CD14-positive monocyte (primary cell): Measurements from ENCODE around the gene RECQL5. TPM values are rescaled to one million over a fixed set of nuclear protein-coding genes. Genes with fewer than 3 reads are reported as not detected.

ENCODE experiments used
- DNase-seq, 3 donors: peaks; one replicate each; pipeline ENCODE4 v3.0.0-alpha.2; 2011 to 2022
- H2AFZ ChIP-seq: 2 replicates; pipeline ENCODE4 v1.6.0; 2012; ENCODE audit warnings: mild to moderate bottlenecking, low read depth, low read length, inconsistent platforms; ENCODE audit not compliant: insufficient read depth, poor library complexity, severe bottlenecking
- H3K27ac ChIP-seq, 2 donors: 1 replicate in 1 of 2; 2 replicates in 1 of 2; pipeline ENCODE4 v1.5.1; 2012 to 2013; ENCODE audit warnings: low read length in 2 of 2, control low read depth in 1 of 2, inconsistent platforms in 1 of 2, low read depth in 1 of 2, mild to moderate bottlenecking in 1 of 2
- H3K27me3 ChIP-seq, 2 donors: one replicate each; pipeline versions ENCODE4 v1.6.0 to v1.6.1; 2011 to 2013; ENCODE audit warnings: low read length in 2 of 2; ENCODE audit not compliant: control insufficient read depth in 2 of 2, insufficient read depth in 2 of 2
- H3K36me3 ChIP-seq, 2 donors: replicated peaks in 1 of 2; 1 replicate in 1 of 2; 2 replicates in 1 of 2; pipeline versions ENCODE4 v1.5.1 to v1.6.1; 2012 to 2013; ENCODE audit warnings: low read length in 2 of 2, control low read depth in 1 of 2, inconsistent platforms in 1 of 2, mild to moderate bottlenecking in 1 of 2; ENCODE audit not compliant: insufficient read depth in 2 of 2, control insufficient read depth in 1 of 2
- H3K4me1 ChIP-seq, 2 donors: 1 replicate in 1 of 2; 2 replicates in 1 of 2; pipeline versions ENCODE4 v1.5.1 to v1.6.1; 2012 to 2013; ENCODE audit warnings: low read length in 2 of 2, control low read depth in 1 of 2, inconsistent platforms in 1 of 2, mild to moderate bottlenecking in 1 of 2, moderate library complexity in 1 of 2; ENCODE audit not compliant: insufficient read depth in 2 of 2, control insufficient read depth in 1 of 2
- H3K4me2 ChIP-seq: replicated peaks from 2 replicates; pipeline ENCODE3; 2012; ENCODE audit warnings: low read length, moderate library complexity, mild to moderate bottlenecking; ENCODE audit not compliant: poor library complexity, severe bottlenecking; ENCODE audit errors: extremely low read depth
- H3K4me3 ChIP-seq, 3 experiments: fragments of 200-600 bp in 1 of 3; sonication (generic) in 1 of 3; replicated peaks in 1 of 3; 1 replicate in 2 of 3; 2 replicates in 1 of 3; pipeline ENCODE4 v1.5.1; 2011 to 2013; ENCODE audit warnings: low read length in 3 of 3, mild to moderate bottlenecking in 3 of 3, control low read depth in 2 of 3, low read depth in 2 of 3, inconsistent platforms in 1 of 3, moderate library complexity in 1 of 3
- H3K79me2 ChIP-seq: 2 replicates; pipeline ENCODE4 v1.6.0; 2012; ENCODE audit warnings: mild to moderate bottlenecking, control low read depth, inconsistent platforms, low read length, moderate library complexity; ENCODE audit not compliant: insufficient read depth
- H3K9ac ChIP-seq: 2 replicates; pipeline ENCODE4 v1.6.0; 2017; ENCODE audit warnings: low read length, mild to moderate bottlenecking; ENCODE audit not compliant: insufficient read depth, poor library complexity, severe bottlenecking
- H3K9me3 ChIP-seq, 2 donors: replicated peaks in 1 of 2; 1 replicate in 1 of 2; 2 replicates in 1 of 2; pipeline versions ENCODE4 v1.5.1 to v1.6.1; 2012 to 2013; ENCODE audit warnings: low read length in 2 of 2, control low read depth in 1 of 2; ENCODE audit not compliant: control insufficient read depth in 1 of 2, insufficient read depth in 1 of 2
- H4K20me1 ChIP-seq: 2 replicates; pipeline ENCODE4 v1.6.0; 2012; ENCODE audit warnings: mild to moderate bottlenecking, low read length, control low read depth, moderate library complexity; ENCODE audit not compliant: insufficient read depth
- H3K27ac Mint-ChIP-seq, 7 donors: one replicate each; pipeline ENCODE4 v1.8.0; 2020; ENCODE audit warnings: mild to moderate bottlenecking in 7 of 7, mixed read lengths in 7 of 7, moderate library complexity in 6 of 7, inconsistent platforms in 2 of 7
- H3K27me3 Mint-ChIP-seq, 3 donors: one replicate each; pipeline ENCODE4 v1.8.0; 2021 to 2022; ENCODE audit warnings: low read depth in 3 of 3, mild to moderate bottlenecking in 3 of 3, mixed read lengths in 3 of 3, moderate library complexity in 3 of 3, inconsistent platforms in 1 of 3
- H3K36me3 Mint-ChIP-seq, 2 donors: one replicate each; pipeline ENCODE4 v1.8.0; 2020; ENCODE audit warnings: mixed read lengths in 2 of 2, inconsistent platforms in 1 of 2, mild to moderate bottlenecking in 1 of 2
- H3K4me1 Mint-ChIP-seq: one replicate; pipeline ENCODE4 v1.8.0; 2020; ENCODE audit warnings: mild to moderate bottlenecking, mixed read lengths
- H3K4me3 Mint-ChIP-seq, 2 donors: one replicate each; pipeline ENCODE4 v1.8.0; 2020; ENCODE audit warnings: mild to moderate bottlenecking in 2 of 2, mixed read lengths in 2 of 2, moderate library complexity in 1 of 2
- H3K9me3 Mint-ChIP-seq, 7 donors: one replicate each; pipeline ENCODE4 v1.8.0; 2020 to 2022; ENCODE audit warnings: mixed read lengths in 7 of 7, mild to moderate bottlenecking in 6 of 7, moderate library complexity in 6 of 7, inconsistent platforms in 2 of 7
- CTCF ChIP-seq: fragments of 200-600 bp; IDR thresholded peaks from one replicate; pipeline ENCODE4 v1.8.0; 2022; ENCODE audit warnings: antibody characterized with exemption, mild to moderate bottlenecking
- WGBS: methylation state at CpG from one replicate; pipeline ENCODE4 v1.1.5; 2013; ENCODE audit warnings: missing lambda C conversion rate; ENCODE audit not compliant: insufficient coverage; 5-methylcytosine and 5-hydroxymethylcytosine counted together
- intact Hi-C, 2 donors: fragments of 100-400 bp; cut with micrococcal nuclease; formaldehyde crosslinking; loops; one replicate each; pipeline versions ENCODE4 v1.15.0 to v1.15.1; 2023
- polyA plus RNA-seq, 3 donors: library from polyadenylated mRNA; depleted of rRNA in 1 of 3; unstranded in 2 of 3; stranded (reverse) in 1 of 3; fragments of 300-500 nt in 2 of 3; fragments of >200 nt in 1 of 3; fragmentation: Illumina TruSeq in 2 of 3; gene quantifications; 1 replicate in 2 of 3; 2 replicates in 1 of 3; pipeline ENCODE4 v1.2.3, GENCODE V29; 2012 to 2021

RECQL5 gene
- polyA plus RNA-seq, 3 donors, result 3.1 to 27.7 (median 4.4) TPM

DNA sequence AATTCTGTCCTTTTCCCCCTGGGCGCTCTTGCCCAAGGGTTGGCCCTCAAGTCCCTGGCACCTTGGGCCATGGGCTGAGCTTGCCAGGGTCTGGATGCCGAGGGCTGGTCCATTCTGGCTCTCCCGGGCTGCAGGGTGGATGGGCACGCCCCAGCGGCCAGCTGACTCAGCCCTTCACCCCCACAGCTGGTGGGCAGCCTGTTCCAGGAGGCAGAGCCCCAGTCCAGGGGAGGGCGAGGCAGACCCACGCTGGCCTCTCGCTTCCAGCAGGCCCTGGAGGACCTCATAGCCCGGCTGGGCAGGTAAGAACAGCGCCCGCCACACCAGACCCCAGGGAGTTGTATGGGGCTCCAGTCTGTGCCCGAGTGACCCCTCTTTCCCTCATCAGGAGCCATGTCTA lies 64.3 kb downstream of the RECQL5 start:
- H3K27me3 ChIP-seq, result no peaks in the 10 kb centered on the region
- H3K9me3 Mint-ChIP-seq, result no peaks in the 10 kb centered on the region
- H3K27ac ChIP-seq, result no peak overlapping the region
- 98% methylated on average over 11 of the region's 12 CpGs for WGBS
- no peak overlapping the region for H3K9ac ChIP-seq
- intact Hi-C loops, result no loop called here
- peaks cover 9% of the 10 kb centered on the region for H4K20me1 ChIP-seq
- DNase-seq, result no peak
- no peaks in the 10 kb centered on the region for H3K4me1 ChIP-seq
- TF ChIP-seq CTCF, result no peak
- no peaks in the 10 kb centered on the region for H3K79me2 ChIP-seq
- H3K9me3 ChIP-seq, result no peaks in the 10 kb centered on the region
- no peak overlapping the region for H3K4me2 ChIP-seq
- H3K36me3 Mint-ChIP-seq, result peaks cover 13 to 36% of the 10 kb centered on the region in 2 donors
- peaks cover 0 to 2% (median 0%) of the 10 kb centered on the region in 3 donors for H3K27me3 Mint-ChIP-seq
- H3K4me3 ChIP-seq, result no peak overlapping the region
- no peak overlapping the region for H3K4me3 Mint-ChIP-seq
- H3K36me3 ChIP-seq, result peaks cover 14 to 22% of the 10 kb centered on the region in 2 donors
- peaks cover 4% of the 10 kb centered on the region for H3K4me1 Mint-ChIP-seq
- no peak overlapping the region for H2AFZ ChIP-seq
- no peak overlapping the region for H3K27ac Mint-ChIP-seq

- no peak overlapping the region for H3K9ac ChIP-seq
- peaks cover 0 to 2% (median 0%) of the 10 kb centered on the region in 3 donors for H3K27me3 Mint-ChIP-seq
- 83% methylated on average over 14 of the region's 28 CpGs for WGBS
Measured at GRCh38 chr17:75601057-75601987, 65.6 kb downstream of the RECQL5 start.

More at GRCh38 chr17:75601057-75601987, 65.6 kb downstream of the RECQL5 start:
- peak; percentile 74 for TF ChIP-seq CTCF
- peaks cover 9 to 38% of the 10 kb centered on the region in 2 donors for H3K36me3 Mint-ChIP-seq
- Histone ChIP-seq H2AFZ (no peak overlapping the region), H3K9me3 (no peaks in the 10 kb centered on the region), H3K27ac (no peak overlapping the region), H3K27me3 (no peaks in the 10 kb centered on the region), H4K20me1 (peaks cover 10% of the 10 kb centered on the region), H3K36me3 (peaks cover 14 to 25% of the 10 kb centered on the region in 2 donors), H3K4me3 (no peak overlapping the region), H3K79me2 (no peaks in the 10 kb centered on the region), H3K4me1 (no peaks in the 10 kb centered on the region), H3K4me2 (no peak overlapping the region)
- no peak overlapping the region for H3K4me3 Mint-ChIP-seq
- intact Hi-C loops, result no loop called here
- DNase-seq, result peak; percentile 23 to 48 (median 25)
- no peaks in the 10 kb centered on the region for H3K9me3 Mint-ChIP-seq
- no peak overlapping the region for H3K27ac Mint-ChIP-seq
- peaks cover 4% of the 10 kb centered on the region for H3K4me1 Mint-ChIP-seq
